Epithelial cell of esophagus (primary cell): ENCODE data around the gene AMPD2.

ENCODE experiments used
- DNase-seq: peaks from one replicate; pipeline ENCODE4 v3.0.0; 2010; ENCODE audit warnings: low read depth
- H3K4me3 ChIP-seq: 2 replicates; pipeline ENCODE4 v1.5.1; 2011; ENCODE audit warnings: mild to moderate bottlenecking, low read length, control low read depth
- TF ChIP-seq, protein P1 (sequence below): IDR thresholded peaks from 2 replicates; pipeline ENCODE4 v1.5.1; 2011; ENCODE audit warnings: low read depth, mild to moderate bottlenecking, low read length, control low read depth, inconsistent platforms; ENCODE audit not compliant: insufficient read depth; ENCODE audit errors: missing control alignments

Gene AMPD2

GRCh38 chr1:109641861-109642260, 22.2 kb downstream of the AMPD2 start:
- DNase-seq: no peak
- TF ChIP-seq, protein P1, sequence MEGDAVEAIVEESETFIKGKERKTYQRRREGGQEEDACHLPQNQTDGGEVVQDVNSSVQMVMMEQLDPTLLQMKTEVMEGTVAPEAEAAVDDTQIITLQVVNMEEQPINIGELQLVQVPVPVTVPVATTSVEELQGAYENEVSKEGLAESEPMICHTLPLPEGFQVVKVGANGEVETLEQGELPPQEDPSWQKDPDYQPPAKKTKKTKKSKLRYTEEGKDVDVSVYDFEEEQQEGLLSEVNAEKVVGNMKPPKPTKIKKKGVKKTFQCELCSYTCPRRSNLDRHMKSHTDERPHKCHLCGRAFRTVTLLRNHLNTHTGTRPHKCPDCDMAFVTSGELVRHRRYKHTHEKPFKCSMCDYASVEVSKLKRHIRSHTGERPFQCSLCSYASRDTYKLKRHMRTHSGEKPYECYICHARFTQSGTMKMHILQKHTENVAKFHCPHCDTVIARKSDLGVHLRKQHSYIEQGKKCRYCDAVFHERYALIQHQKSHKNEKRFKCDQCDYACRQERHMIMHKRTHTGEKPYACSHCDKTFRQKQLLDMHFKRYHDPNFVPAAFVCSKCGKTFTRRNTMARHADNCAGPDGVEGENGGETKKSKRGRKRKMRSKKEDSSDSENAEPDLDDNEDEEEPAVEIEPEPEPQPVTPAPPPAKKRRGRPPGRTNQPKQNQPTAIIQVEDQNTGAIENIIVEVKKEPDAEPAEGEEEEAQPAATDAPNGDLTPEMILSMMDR: no peak
- no peak overlapping the region for H3K4me3 ChIP-seq

DNA sequence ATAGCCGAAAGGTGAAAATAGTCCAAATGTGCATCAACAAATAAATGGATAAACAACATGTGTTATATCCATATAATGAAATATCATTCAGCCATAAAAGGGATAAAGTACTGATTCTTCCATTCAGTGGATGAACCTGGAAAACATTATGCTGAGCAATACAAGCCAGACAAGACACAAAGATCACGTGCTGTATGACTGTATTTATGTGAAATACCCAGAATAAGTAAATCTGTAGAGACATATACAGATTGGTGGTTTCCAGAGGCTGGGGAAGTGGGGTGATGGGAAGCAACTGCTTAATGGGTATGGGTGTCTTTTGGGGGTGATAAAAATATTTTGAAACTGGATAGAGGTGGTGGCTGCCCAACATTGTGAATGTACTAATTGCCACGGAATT, 23.0 kb downstream of the AMPD2 start:
- TF ChIP-seq, protein P1: no peak
- H3K4me3 ChIP-seq: no peak overlapping the region
- no peak for DNase-seq

DNA sequence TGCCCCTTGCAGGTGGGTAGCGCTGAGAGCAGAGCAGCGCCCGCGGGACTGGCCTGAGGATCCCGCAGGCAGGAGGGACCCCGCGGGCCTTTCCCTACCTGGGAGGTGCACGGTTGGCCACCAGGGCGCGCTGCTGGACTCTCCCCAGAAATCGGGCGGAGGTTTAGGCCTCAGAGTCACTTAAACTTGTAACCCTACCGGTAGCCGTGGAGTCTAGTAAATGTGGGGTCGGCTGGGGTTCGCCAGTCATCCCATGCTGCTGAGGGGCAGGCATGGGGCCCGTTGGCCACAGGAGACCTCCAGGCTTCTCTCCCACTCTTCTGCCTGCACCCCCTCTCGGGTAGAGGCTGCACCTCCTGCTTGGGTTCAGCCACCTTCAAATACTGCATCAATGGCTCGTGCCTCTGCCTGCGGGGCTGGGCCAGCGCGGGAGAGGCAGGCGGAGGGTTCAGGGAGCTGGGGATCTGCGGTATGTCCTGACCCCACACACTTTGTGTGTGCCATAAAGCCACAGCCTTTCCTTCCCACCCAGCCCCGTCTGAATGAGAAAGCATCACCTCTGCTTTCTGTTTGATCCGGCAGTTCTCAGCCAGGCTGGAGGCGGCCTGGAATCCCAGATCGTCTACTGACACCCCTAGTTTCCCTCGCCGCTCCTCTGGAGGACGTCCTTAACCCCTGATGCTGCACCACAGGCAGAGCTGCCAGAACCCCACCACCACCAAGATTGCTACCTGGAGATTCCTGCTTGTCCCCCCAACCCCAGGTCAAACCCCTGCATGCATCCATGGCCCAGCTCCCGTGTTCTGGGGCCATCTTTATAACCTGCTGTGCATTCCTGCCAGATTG, 24.0 kb downstream of the AMPD2 start:
- peak; percentile 71 for DNase-seq
- TF ChIP-seq, protein P1: peak; percentile 84
- no peak overlapping the region for H3K4me3 ChIP-seq

GRCh38 chr1:109644670-109645069, 25.0 kb downstream of the AMPD2 start:
- no peak for DNase-seq
- TF ChIP-seq, protein P1: no peak
- H3K4me3 ChIP-seq: no peak overlapping the region

- H3K4me3 ChIP-seq: no peak overlapping the region
- TF ChIP-seq, protein P1: no peak
- no peak for DNase-seq
Observed at GRCh38 chr1:109649491-109649914, 29.9 kb downstream of the AMPD2 start.

DNA sequence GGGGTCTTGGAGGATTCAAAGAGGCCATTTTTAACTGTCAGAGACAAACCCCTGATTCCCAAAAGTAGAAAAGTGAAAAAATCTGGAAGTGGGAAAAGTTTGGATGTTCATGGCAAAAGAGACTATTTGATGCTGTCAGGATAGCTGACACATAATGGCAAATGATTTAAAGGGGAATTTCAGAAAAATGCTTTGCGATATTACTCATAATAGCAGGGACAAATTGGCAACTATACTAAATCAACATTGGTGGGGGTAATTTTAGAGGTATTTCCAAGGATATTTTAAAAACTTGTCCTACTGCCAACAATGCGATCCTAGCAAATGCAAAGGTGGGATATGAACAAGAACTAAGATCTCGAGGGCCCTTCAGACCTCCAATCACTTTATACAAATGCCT, 31.0 kb downstream of the AMPD2 start:
- DNase-seq: no peak
- TF ChIP-seq, protein P1: no peak
- no peak overlapping the region for H3K4me3 ChIP-seq

DNA sequence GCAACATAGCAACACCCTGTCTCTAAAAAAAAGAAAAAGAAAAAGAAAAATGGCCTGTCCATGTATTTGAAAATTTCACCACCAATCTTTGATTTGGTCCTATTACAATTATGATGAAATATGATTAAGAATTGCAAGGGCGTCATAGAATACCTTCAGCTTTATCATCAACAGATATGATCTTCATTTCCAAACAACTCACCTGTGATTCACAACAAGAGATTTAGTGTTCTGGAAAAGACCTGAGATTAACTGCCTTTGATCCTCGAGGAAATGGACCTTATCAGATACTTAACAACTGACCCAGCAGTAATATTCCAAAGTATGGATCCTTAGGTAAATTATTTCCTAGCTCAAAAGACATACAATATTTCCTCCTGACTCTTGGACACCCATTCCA, 32.8 kb downstream of the AMPD2 start:
- TF ChIP-seq, protein P1: no peak
- H3K4me3 ChIP-seq: no peak overlapping the region
- no peak for DNase-seq
